ENCODE results near the gene REPS2.

GRCh38 chrX:16934185-16934584 is 12.3 kb upstream of the REPS2 start:
- TF ChIP-seq GATA2 (IDR thresholded peaks at IDR 0.05; ENCODE audit: low read depth, low read length) (no peak), GATA3 (IDR thresholded peaks at IDR 0.05; ENCODE audit: low read depth, low read length) (no peak)

Data from SH-SY5Y (cell line).